Fibroblast of the aortic adventitia (primary cell): ENCODE data around the gene ELOB. TPM values are rescaled to one million over a fixed set of nuclear protein-coding genes. Genes with fewer than 3 reads are reported as not detected.

Experiments
- DNase-seq: peaks from one replicate; pipeline ENCODE4 v3.0.0-alpha.2; 2010; ENCODE audit warnings: low read depth
- H3K4me3 ChIP-seq: 2 replicates; pipeline ENCODE4 v1.5.1; 2011; ENCODE audit warnings: low read depth, mild to moderate bottlenecking, control low read depth, low read length, moderate library complexity
- total RNA-seq: library from RNA; depleted of rRNA; stranded (reverse); fragments of >200 nt; gene quantifications from 2 replicates; pipeline ENCODE4 v1.2.3, GENCODE V29; 2012; ENCODE audit warnings: low replicate concordance
- TF ChIP-seq, protein P1 (sequence below): IDR thresholded peaks from 2 replicates; pipeline ENCODE4 v1.5.1; 2011; ENCODE audit warnings: mild to moderate bottlenecking, low read length, control low read depth, inconsistent platforms; ENCODE audit not compliant: insufficient read depth

Gene ELOB
- total RNA-seq, 1 donor = 316 TPM

DNA sequence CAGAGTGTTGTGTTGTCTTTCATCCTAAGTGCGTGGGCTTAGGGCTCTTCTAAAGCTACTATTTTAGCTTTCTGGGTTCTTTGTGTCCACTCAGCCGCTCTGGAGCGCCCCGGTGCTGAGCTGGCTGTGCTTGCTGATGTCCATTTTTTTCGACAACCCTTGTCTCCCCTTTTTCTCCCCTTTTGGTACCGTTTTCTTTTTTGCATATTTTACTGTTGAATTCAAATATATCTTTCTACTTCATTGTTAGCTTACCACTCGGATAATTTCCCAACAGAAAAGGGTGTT, 23.4 kb downstream of the ELOB start:
- H3K4me3 ChIP-seq = peak overlapping the region; percentile 93
- TF ChIP-seq, protein P1, sequence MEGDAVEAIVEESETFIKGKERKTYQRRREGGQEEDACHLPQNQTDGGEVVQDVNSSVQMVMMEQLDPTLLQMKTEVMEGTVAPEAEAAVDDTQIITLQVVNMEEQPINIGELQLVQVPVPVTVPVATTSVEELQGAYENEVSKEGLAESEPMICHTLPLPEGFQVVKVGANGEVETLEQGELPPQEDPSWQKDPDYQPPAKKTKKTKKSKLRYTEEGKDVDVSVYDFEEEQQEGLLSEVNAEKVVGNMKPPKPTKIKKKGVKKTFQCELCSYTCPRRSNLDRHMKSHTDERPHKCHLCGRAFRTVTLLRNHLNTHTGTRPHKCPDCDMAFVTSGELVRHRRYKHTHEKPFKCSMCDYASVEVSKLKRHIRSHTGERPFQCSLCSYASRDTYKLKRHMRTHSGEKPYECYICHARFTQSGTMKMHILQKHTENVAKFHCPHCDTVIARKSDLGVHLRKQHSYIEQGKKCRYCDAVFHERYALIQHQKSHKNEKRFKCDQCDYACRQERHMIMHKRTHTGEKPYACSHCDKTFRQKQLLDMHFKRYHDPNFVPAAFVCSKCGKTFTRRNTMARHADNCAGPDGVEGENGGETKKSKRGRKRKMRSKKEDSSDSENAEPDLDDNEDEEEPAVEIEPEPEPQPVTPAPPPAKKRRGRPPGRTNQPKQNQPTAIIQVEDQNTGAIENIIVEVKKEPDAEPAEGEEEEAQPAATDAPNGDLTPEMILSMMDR = no peak
- DNase-seq = no peak

DNA sequence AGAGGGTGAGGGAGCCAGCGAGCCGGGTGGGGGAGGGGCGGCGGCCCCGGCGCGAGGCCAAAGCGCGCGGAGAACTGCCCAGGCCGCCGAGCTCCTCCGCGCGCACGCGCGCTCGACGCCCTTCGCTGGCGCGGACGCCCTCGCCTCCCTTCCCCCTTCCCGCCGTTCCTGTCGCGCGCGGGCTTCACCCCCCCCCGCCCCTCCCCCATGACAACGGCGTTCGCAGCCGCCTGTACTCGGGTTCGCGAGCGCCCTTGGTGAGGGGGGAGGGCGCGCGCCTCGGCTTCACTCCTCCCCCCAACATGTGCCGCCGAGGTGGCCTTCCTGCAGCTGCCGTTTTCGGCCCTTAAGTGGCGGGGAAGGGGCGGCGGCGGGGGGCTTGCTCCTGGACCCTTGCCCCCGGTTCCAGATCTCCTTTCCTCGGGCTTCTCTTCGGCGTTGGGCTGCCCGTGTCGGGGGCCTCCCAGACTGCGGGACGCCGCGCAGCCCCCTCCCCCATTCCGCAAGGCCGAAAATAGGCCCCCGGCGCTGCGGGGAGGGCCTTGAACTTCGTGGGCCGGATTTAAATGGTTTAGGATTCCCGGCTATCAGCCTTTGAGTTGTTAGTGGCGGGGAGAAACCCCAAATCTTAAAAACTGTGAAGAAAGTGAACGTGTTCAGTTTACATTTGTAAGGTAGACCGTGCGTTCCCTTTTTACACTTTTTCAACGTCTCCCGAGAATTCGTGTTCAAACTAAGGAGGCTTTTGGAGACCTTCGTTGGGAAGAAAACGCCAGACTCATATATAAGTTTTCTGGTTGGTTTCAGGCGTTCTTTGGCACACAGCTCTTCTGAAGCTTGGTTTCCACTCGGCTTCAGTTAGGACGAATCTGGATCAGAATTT, 24.0 kb downstream of the ELOB start:
- peak overlapping the region; percentile 93 for H3K4me3 ChIP-seq
- peak; percentile 76 for DNase-seq
- TF ChIP-seq, protein P1 = no peak

DNA sequence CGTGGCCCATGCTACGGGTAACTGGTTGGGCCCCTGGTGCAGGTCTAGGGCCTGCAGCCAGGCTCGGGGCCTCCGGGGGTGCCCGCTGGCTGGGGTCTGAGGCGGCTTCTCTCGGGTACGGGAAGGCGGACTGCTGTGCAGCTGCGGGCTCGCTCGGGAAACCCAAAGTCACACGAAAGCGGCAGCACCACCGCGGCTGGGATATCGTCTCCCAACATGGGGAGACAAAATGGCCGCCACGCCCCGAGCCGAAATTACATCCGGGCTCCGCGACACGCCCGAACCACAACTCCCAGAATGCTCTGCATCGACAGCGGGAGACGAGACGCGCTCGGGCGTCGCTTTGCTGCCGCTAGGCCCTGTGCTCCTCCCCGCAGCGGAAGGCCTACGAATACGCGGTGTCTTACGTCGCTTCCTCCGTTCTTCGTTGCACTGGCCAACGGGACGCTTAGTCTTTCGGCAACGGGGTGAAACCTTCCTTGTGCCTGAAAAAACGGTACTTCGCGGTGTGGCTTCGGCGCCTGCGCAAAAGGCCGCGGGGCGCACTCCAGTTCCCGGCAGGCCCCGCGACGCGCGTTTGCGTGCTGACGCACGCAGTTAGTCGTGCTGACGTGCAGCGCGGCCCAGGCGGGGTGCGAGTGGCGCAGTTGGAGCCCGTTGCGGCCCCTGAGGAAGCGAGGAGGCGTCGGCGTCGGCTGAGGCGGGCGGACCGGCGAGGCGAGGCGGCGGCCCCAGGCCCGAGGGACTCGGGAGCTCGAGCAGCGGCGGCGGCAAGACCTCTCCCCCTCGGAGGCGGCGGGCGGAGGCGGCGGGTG, 24.8 kb downstream of the ELOB start, which contains the start of gene SRRM2:
TSS of gene SRRM2 (plus strand) at position 604 of the 815 bp plus-strand sequence. CDS start 3,727 bp downstream, outside the sequence.
- peak; percentile 97 for DNase-seq
- peak within 1 kb of the TSS; percentile 93 for H3K4me3 ChIP-seq
- TF ChIP-seq, protein P1 = no peak

DNA sequence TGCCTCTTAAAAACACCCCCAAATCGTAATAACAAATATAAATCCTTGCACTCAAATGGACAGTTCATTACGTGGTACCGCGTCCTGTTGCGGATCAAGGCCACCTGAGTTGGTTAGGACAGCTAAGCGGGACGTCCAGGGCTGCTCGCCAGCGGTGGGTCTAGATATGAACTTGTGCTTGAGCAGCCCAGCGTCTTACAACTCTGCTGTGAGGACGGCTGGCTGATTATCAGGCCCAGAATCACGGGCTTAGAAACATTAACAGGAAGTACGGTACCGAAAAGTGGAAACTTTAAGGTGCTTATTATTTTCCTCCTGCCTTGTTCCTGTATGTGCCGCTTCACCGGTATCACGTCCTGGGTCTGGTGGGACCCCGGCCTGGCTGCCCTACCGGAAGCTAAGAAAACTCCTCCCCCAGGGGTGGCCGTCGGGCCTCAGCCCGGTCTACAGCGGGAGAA, 25.5 kb downstream of the ELOB start:
- DNase-seq = no peak

DNA sequence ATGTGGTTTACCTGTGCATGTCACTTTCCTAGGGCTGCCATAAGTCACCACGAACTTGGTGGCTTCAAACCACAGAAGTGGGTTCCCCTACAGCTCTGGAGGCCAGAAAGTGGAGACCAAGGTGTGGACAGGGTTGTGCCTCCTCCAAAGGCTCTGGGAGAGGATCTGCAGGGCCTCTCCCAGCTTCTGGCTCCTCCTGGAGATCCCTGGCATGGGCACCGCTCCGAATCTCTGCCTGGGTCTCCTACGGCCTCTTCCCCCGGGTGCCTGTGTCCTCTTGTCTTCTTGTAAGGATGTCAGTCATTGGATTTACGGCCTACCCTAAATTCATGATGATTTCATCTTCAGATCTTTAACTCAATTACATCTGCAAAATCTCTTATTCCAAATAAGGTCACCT, 27.1 kb downstream of the ELOB start:
- no peak for DNase-seq
- H3K4me3 ChIP-seq = no peak overlapping the region
- TF ChIP-seq, protein P1 = no peak

More for the DNA sequence above, 25.5 kb downstream of the ELOB start:
- peak overlapping the region; percentile 93 for H3K4me3 ChIP-seq
- TF ChIP-seq, protein P1 = no peak

DNA sequence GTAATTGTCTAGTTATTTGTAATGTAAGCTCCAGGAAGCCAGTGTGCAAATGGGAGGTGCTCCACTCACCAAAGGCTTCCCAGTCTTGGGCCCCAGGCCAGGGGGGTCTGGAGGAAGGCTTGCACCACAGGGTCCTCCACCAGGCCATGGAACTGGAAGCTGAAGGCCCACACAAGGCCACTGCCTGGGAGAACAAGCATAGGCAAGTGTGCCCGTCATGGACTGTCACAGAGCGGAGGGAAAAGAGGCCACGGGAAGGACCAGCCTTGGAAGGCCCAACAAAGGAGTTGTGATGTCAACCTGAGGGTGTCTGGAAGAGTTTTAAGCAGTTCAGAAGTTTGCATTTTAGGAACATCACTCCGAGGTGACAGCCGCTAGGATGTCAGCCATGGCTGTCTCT, 27.6 kb downstream of the ELOB start:
- TF ChIP-seq, protein P1 = no peak
- no peak overlapping the region for H3K4me3 ChIP-seq
- DNase-seq = no peak
